Lower lobe of right lung (tissue), 2 donors: ENCODE results near the gene EPS15. TPM values are rescaled to one million over a fixed set of nuclear protein-coding genes. Genes with fewer than 3 reads are reported as not detected.

Source experiments
- ATAC-seq, 2 donors: fragments of 200-7000 bp; cut with Tn5 transposase; one replicate each; pipeline ENCODE4 v1.9.1; 2020 to 2022; ENCODE audit warnings: mild to moderate bottlenecking in 2 of 2, moderate library complexity in 2 of 2
- DNase-seq: peaks from one replicate; pipeline ENCODE4 v3.0.0-alpha.2; 2020
- H3K27ac ChIP-seq: fragments of 200-600 bp; one replicate; pipeline ENCODE4 v1.8.0; 2022
- H3K27me3 ChIP-seq: fragments of 200-600 bp; one replicate; pipeline ENCODE4 v1.8.0; 2022; ENCODE audit warnings: low read depth
- H3K36me3 ChIP-seq: fragments of 200-600 bp; one replicate; pipeline ENCODE4 v1.8.0; 2022; ENCODE audit warnings: mild to moderate bottlenecking
- H3K4me1 ChIP-seq: fragments of 200-600 bp; one replicate; pipeline ENCODE4 v1.8.0; 2022
- H3K4me3 ChIP-seq: fragments of 200-600 bp; one replicate; pipeline ENCODE4 v1.8.0; 2022; ENCODE audit warnings: mild to moderate bottlenecking
- H3K9me3 ChIP-seq: fragments of 200-600 bp; one replicate; pipeline ENCODE4 v1.8.0; 2022
- CTCF ChIP-seq: fragments of 200-600 bp; IDR thresholded peaks from one replicate; pipeline ENCODE4 v1.8.0; 2022; ENCODE audit warnings: antibody characterized with exemption, mild to moderate bottlenecking
- intact Hi-C: fragments of 100-400 bp; cut with DNase I; formaldehyde crosslinking; loops from one replicate; pipeline ENCODE4 v1.11.0; 2022
- total RNA-seq: library from RNA; stranded (reverse); fragmentation: NEBNext Ultra II Directional; extraction: Animal tissue kit (Norgen Biotek cat#: 25700); gene quantifications from one replicate; pipeline ENCODE4 v1.2.1, GENCODE V29; 2021
- donor health status: DM: no; HTN: yes; CAD: no; lungs with severe emphysema.

EPS15 gene
- total RNA-seq, 1 donor from 2014 or later = 90.2 TPM

GRCh38 chr1:51385776-51386175, 133.3 kb downstream of the EPS15 start:
- Histone ChIP-seq H3K27me3 (no peaks in the 10 kb centered on the region), H3K36me3 (peaks cover 14% of the 10 kb centered on the region), H3K27ac (no peak overlapping the region), H3K9me3 (no peaks in the 10 kb centered on the region), H3K4me1 (no peaks in the 10 kb centered on the region), H3K4me3 (no peak overlapping the region)
- no peak for DNase-seq
- TF ChIP-seq CTCF = no peak
- no peak for ATAC-seq
- intact Hi-C loops = no loop called here

DNA sequence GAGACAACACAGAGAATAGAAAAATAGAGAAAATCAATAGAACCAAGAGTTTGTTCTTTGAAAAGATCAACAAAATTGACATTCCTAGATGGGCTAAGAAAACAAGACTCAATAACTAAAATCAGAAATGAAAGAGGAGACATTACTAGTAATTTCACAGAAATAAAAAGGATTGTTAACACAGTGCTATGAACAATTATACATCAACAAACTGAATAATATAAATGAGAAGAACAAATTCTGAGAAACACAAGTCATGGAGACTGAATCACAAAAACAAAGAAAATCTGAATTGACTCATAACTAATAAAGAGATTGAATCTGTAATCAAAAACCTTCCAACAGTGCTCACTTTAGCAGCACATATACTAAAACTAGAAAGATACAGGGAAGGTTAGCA, 137.1 kb downstream of the EPS15 start:
- intact Hi-C loops = no loop called here
- peaks cover 27% of the 10 kb centered on the region for H3K36me3 ChIP-seq

GRCh38 chr1:51380936-51381335, 138.1 kb downstream of the EPS15 start:
- Histone ChIP-seq H3K4me1 (no peaks in the 10 kb centered on the region), H3K36me3 (peaks cover 28% of the 10 kb centered on the region), H3K9me3 (no peaks in the 10 kb centered on the region), H3K27ac (no peak overlapping the region), H3K27me3 (no peaks in the 10 kb centered on the region), H3K4me3 (no peak overlapping the region)
- DNase-seq (no peak), ATAC-seq (no peak)
- intact Hi-C loops = no loop called here
- TF ChIP-seq CTCF = no peak

More for the DNA sequence above, 137.1 kb downstream of the EPS15 start:
- Histone ChIP-seq H3K4me1 (no peaks in the 10 kb centered on the region), H3K27ac (no peak overlapping the region), H3K9me3 (no peaks in the 10 kb centered on the region), H3K4me3 (no peak overlapping the region), H3K27me3 (no peaks in the 10 kb centered on the region)
- no peak for DNase-seq
- no peak for TF ChIP-seq CTCF
- ATAC-seq = no peak

GRCh38 chr1:51378871-51379270, 140.2 kb downstream of the EPS15 start:
- peaks cover 33% of the 10 kb centered on the region for H3K36me3 ChIP-seq

DNA sequence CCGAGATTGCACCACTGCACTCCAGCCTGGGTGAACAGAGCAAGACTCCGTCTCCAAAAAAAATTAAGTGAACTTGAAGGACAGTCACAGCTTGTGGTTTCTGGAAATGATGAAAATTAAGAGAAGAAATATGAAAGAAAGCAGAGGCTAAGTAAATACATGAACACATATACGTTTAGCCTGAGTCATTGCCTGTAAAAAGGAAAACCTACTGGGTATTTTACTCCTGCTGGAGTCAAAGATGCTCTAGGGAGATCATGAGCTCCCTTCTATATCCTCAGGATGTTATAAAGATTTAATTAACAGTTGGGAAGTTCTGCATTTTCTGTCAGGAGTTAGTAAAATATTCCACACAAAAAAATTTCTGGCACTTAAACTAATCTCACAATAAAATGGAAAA, 145.2 kb downstream of the EPS15 start:
- DNase-seq (no peak), ATAC-seq (no peak)
- Histone ChIP-seq H3K36me3 (peaks cover 66% of the 10 kb centered on the region), H3K4me1 (no peaks in the 10 kb centered on the region), H3K4me3 (no peak overlapping the region), H3K27ac (no peak overlapping the region), H3K27me3 (no peaks in the 10 kb centered on the region), H3K9me3 (no peaks in the 10 kb centered on the region)
- no peak for TF ChIP-seq CTCF
- intact Hi-C loops = no loop called here

More at GRCh38 chr1:51378871-51379270, 140.2 kb downstream of the EPS15 start:
- ATAC-seq = no peak
- no peak for TF ChIP-seq CTCF
- Histone ChIP-seq H3K27me3 (no peaks in the 10 kb centered on the region), H3K9me3 (no peaks in the 10 kb centered on the region), H3K4me1 (no peaks in the 10 kb centered on the region), H3K4me3 (no peak overlapping the region), H3K27ac (no peak overlapping the region)
- intact Hi-C loops = no loop called here
- DNase-seq = no peak

- H3K36me3 ChIP-seq = peaks cover 69% of the 10 kb centered on the region
- ATAC-seq (no peak), DNase-seq (no peak)
- no peak overlapping the region for H3K27ac ChIP-seq
- no peaks in the 10 kb centered on the region for H3K9me3 ChIP-seq
- intact Hi-C loops = no loop called here
- no peaks in the 10 kb centered on the region for H3K27me3 ChIP-seq
- no peak for TF ChIP-seq CTCF
- H3K4me3 ChIP-seq = no peak overlapping the region
- no peaks in the 10 kb centered on the region for H3K4me1 ChIP-seq
These were observed 146.5 kb downstream of the EPS15 start for GRCh38 chr1:51372561-51372960.
